Mucosa of descending colon (tissue), 3 donors: Measurements from ENCODE around the gene CACNA2D3. TPM values are rescaled to one million over a fixed set of nuclear protein-coding genes. Genes with fewer than 3 reads are reported as not detected.

ENCODE experiments used
- ATAC-seq: fragments of 200-7000 bp; cut with Tn5 transposase; one replicate; pipeline ENCODE4 v1.9.1; 2020; ENCODE audit warnings: mild to moderate bottlenecking, moderate library complexity
- DNase-seq, 3 donors: peaks; one replicate each; pipeline ENCODE4 v3.0.0-alpha.2; 2020
- H3K36me3 ChIP-seq: fragments of 200-600 bp; one replicate; pipeline ENCODE4 v1.8.0; 2021; ENCODE audit warnings: low read depth, mild to moderate bottlenecking
- H3K4me1 ChIP-seq: fragments of 200-600 bp; one replicate; pipeline ENCODE4 v1.8.0; 2021; ENCODE audit warnings: low read depth, mild to moderate bottlenecking
- H3K4me3 ChIP-seq: fragments of 200-600 bp; one replicate; pipeline ENCODE4 v1.8.0; 2021; ENCODE audit warnings: mild to moderate bottlenecking
- H3K9me3 ChIP-seq: fragments of 200-600 bp; one replicate; pipeline ENCODE4 v1.8.0; 2021; ENCODE audit warnings: mild to moderate bottlenecking
- intact Hi-C, 2 donors: fragments of 100-400 bp; cut with DNase I in 1 of 2; cut with micrococcal nuclease in 1 of 2; formaldehyde crosslinking; loops; one replicate each; pipeline versions ENCODE4 v1.11.0 to v1.11.1; 2022; cut with DNase I, micrococcal nuclease
- total RNA-seq, 3 donors: library from RNA; stranded (reverse); fragmentation: NEBNext Ultra II Directional in 2 of 3; extraction: Animal tissue kit (Norgen Biotek cat#: 25700) in 2 of 3; gene quantifications; one replicate each; pipeline versions ENCODE4 v1.2.1 to v1.2.4, GENCODE V29; 2021 to 2023
- TF ChIP-seq, protein P1 (sequence below): fragments of 200-600 bp; IDR thresholded peaks from one replicate; pipeline ENCODE4 v1.8.0; 2022; ENCODE audit warnings: antibody characterized with exemption, mild to moderate bottlenecking
- donor health status: DM: no; HTN: no; CAD: no; lungs with moderate emphysema.
- donor health status: DM: no; HTN: no; CAD: no.
- donor health status: DM: no; HTN: yes; CAD: no.

Gene CACNA2D3
- total RNA-seq, 3 donors from 2014 or later = 0.34 to 3.5 (median 0.55) TPM

DNA sequence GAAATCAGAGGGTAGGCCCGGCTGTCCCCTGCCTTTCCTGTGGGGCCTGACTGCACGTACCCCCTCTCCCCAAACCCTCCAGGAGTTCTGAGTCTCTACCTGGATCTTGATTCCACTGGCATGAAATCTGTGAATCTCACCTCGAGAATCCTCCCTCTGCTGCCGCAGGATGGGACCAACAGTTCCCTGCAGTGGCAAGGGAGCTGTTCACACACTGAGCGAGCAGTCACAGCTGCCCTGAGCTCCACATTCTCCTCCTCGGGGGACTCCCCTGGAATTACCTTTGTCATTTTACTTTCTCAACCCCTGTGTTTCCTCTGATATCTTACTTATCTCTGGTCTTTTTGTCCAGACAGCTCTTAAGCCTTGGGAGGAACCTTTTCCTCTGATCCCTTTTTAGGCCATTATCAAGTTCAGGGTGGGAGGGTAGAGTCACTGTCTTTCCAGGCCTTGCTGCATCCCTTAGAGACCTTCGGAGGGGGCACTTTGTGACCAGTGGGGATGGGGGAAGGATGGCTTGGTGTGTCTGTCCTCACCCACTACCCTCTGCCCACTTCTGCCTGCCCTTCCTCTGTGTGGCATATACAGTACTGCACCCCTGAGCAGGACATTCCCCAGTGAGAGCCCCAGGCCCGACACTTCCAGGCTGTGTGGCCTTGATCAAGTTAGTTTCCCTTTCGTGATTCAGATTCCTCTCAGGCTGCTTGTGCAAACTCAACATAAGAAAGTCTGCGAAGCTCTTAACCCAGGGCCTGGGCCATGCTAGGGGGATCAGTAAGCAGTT lies 42.0 kb downstream of the CACNA2D3 start:
- intact Hi-C loops = no loop called here
- DNase-seq (no peak), ATAC-seq (no peak)
- no peaks in the 10 kb centered on the region for H3K36me3 ChIP-seq
- H3K4me3 ChIP-seq = no peak overlapping the region
- TF ChIP-seq, protein P1, sequence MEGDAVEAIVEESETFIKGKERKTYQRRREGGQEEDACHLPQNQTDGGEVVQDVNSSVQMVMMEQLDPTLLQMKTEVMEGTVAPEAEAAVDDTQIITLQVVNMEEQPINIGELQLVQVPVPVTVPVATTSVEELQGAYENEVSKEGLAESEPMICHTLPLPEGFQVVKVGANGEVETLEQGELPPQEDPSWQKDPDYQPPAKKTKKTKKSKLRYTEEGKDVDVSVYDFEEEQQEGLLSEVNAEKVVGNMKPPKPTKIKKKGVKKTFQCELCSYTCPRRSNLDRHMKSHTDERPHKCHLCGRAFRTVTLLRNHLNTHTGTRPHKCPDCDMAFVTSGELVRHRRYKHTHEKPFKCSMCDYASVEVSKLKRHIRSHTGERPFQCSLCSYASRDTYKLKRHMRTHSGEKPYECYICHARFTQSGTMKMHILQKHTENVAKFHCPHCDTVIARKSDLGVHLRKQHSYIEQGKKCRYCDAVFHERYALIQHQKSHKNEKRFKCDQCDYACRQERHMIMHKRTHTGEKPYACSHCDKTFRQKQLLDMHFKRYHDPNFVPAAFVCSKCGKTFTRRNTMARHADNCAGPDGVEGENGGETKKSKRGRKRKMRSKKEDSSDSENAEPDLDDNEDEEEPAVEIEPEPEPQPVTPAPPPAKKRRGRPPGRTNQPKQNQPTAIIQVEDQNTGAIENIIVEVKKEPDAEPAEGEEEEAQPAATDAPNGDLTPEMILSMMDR = no peak
- no peaks in the 10 kb centered on the region for H3K9me3 ChIP-seq
- no peaks in the 10 kb centered on the region for H3K4me1 ChIP-seq

DNA sequence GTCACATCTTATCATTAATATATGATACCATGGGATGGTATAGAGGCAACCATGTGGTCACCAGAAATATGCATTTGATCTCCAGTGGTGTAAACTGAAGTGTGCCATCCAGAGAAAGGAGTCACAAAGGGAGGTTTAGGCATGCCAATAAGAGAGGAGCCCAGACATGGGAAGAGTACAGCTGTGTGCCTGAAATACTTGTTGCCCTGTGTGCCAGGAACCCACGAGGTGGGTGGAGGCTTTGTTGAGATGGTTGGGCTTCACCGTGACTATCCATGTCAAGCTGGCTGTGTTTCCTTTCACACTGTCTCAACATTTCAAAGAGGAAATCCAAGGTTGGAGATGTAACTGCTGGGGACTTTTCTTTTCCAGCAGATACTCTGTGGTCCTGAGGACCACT lies 43.5 kb downstream of the CACNA2D3 start:
- intact Hi-C loops = no loop called here
- DNase-seq (no peak), ATAC-seq (no peak)
- Histone ChIP-seq H3K9me3 (no peaks in the 10 kb centered on the region), H3K4me1 (no peaks in the 10 kb centered on the region), H3K36me3 (no peaks in the 10 kb centered on the region), H3K4me3 (no peak overlapping the region)
- TF ChIP-seq, protein P1 = no peak

DNA sequence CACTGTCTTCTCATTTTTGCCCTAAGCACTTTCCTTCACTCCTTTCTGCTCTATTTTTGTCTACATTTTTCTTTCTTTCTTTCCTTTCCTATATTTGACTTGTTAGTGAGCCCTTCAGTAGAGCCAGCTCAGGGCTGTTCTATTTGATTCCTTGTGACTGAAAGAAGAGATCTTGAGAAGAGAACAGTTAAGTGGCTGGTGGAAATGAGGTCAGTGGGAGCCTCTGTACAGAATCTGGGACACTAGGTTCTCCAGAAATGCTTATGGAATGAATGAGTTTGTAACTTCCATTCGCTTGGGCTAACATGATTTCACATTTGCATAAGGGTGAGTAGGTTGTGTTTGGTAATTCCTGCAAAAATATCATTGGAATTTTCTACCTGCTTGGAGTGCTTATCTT lies 45.6 kb downstream of the CACNA2D3 start:
- H3K36me3 ChIP-seq = no peaks in the 10 kb centered on the region
- intact Hi-C loops = no loop called here
- DNase-seq (no peak), ATAC-seq (no peak)
- TF ChIP-seq, protein P1 = no peak
- H3K9me3 ChIP-seq = no peaks in the 10 kb centered on the region
- no peak overlapping the region for H3K4me3 ChIP-seq
- H3K4me1 ChIP-seq = no peaks in the 10 kb centered on the region

GRCh38 chr3:54168451-54168850 lies 46.1 kb downstream of the CACNA2D3 start:
- Histone ChIP-seq H3K4me3 (no peak overlapping the region), H3K36me3 (no peaks in the 10 kb centered on the region), H3K9me3 (no peaks in the 10 kb centered on the region), H3K4me1 (no peaks in the 10 kb centered on the region)
- ATAC-seq (no peak), DNase-seq (no peak)
- TF ChIP-seq, protein P1 = no peak
- intact Hi-C loops = no loop called here

GRCh38 chr3:54169524-54169923 lies 47.2 kb downstream of the CACNA2D3 start:
- Histone ChIP-seq H3K4me3 (no peak overlapping the region), H3K4me1 (no peaks in the 10 kb centered on the region), H3K36me3 (no peaks in the 10 kb centered on the region), H3K9me3 (no peaks in the 10 kb centered on the region)
- no peak for ATAC-seq
- no peak for DNase-seq
- intact Hi-C loops = no loop called here
- TF ChIP-seq, protein P1 = no peak

GRCh38 chr3:54171509-54171908 lies 49.2 kb downstream of the CACNA2D3 start:
- intact Hi-C loops = no loop called here
- DNase-seq = no peak
- Histone ChIP-seq H3K4me1 (no peaks in the 10 kb centered on the region), H3K9me3 (no peaks in the 10 kb centered on the region), H3K36me3 (no peaks in the 10 kb centered on the region), H3K4me3 (no peak overlapping the region)
- TF ChIP-seq, protein P1 = no peak
- no peak for ATAC-seq
